HepG2 (cell line): ENCODE results near the gene DCAKD. TPM values are rescaled to one million over a fixed set of nuclear protein-coding genes. Genes with fewer than 3 reads are reported as not detected.
A peak's percentile ranks its signal among the peaks of the same experiment; 100 is the strongest.

Experiments
- HNRNPK ChIP-seq: fragments of 200-400 bp; formaldehyde crosslinking; IDR thresholded peaks from 2 replicates; pipeline ENCODE4 v1.6.1; 2018; ENCODE audit warnings: low read length, low read depth, moderate library complexity, mild to moderate bottlenecking; ENCODE audit not compliant: poor library complexity, severe bottlenecking
- KLF6 ChIP-seq: IDR thresholded peaks from 2 replicates; pipeline ENCODE4 v1.8.0; 2016; ENCODE audit warnings: missing biosample characterization, missing genetic modification reagents
- NFRKB ChIP-seq: fragments of 450-650 bp; IDR thresholded peaks from 2 replicates; pipeline ENCODE4 v1.6.1; 2017
- NR1H2 ChIP-seq: sonication (generic); formaldehyde crosslinking; IDR thresholded peaks from 2 replicates; pipeline ENCODE4 v1.8.1; 2022; ENCODE audit warnings: low read depth, missing genetic modification reagents, borderline replicate concordance
- SP1 ChIP-seq, 2 experiments: fragments of 450-650 bp in 1 of 2; sonication (generic) in 1 of 2; formaldehyde crosslinking in 1 of 2; IDR thresholded peaks; 2 replicates each; pipeline versions ENCODE4 v1.4.0 to v1.6.1; 2016 to 2020; ENCODE audit warnings: missing genetic modification reagents in 1 of 2
- ZEB1 ChIP-seq: IDR thresholded peaks from 2 replicates; pipeline ENCODE4 v1.6.1; 2012; ENCODE audit warnings: mild to moderate bottlenecking, low read depth, inconsistent platforms; ENCODE audit not compliant: insufficient replicate concordance
- ZNF17 ChIP-seq: sonication (generic); formaldehyde crosslinking; IDR thresholded peaks from 2 replicates; pipeline ENCODE4 v1.5.0; 2020; ENCODE audit warnings: mild to moderate bottlenecking, missing genetic modification reagents
- ZNF737 ChIP-seq: sonication (generic); formaldehyde crosslinking; IDR thresholded peaks from 2 replicates; pipeline ENCODE4 v1.5.0; 2020; ENCODE audit warnings: missing genetic modification reagents, mild to moderate bottlenecking, borderline replicate concordance
- ZNF766 ChIP-seq: sonication (generic); formaldehyde crosslinking; IDR thresholded peaks from 2 replicates; pipeline ENCODE4 v1.5.0; 2020; ENCODE audit warnings: missing genetic modification reagents, borderline replicate concordance
- ZNF83 ChIP-seq: sonication (generic); formaldehyde crosslinking; IDR thresholded peaks from 2 replicates; pipeline ENCODE4 v1.4.0; 2020; ENCODE audit warnings: missing genetic modification reagents, mild to moderate bottlenecking, borderline replicate concordance
- ZSCAN30 ChIP-seq: sonication (generic); formaldehyde crosslinking; IDR thresholded peaks from 2 replicates; pipeline ENCODE4 v1.5.0; 2020; ENCODE audit warnings: mild to moderate bottlenecking, missing genetic modification reagents
- polyA plus RNA-seq, 8 experiments: library from polyadenylated mRNA; depleted of rRNA in 3 of 8; stranded (reverse) in 7 of 8; unstranded in 1 of 8; fragments of >200 nt; fragmentation: Illumina TruSeq in 4 of 8; extraction: Trizol in 4 of 8; gene quantifications; 2 replicates each; pipeline versions ENCODE4 v1.2.1 to v1.2.3, GENCODE V29; 2011 to 2016; ENCODE audit warnings: low read depth in 4 of 8, missing spikeins in 1 of 8, mixed read lengths in 1 of 8; ENCODE audit not compliant: insufficient read depth in 1 of 8
- total RNA-seq, 5 experiments: library from RNA; depleted of rRNA; stranded (reverse); fragments of >200 nt; fragmentation: Illumina TruSeq; extraction: Trizol; gene quantifications; 2 replicates each; pipeline ENCODE4 v1.2.3, GENCODE V29; 2016; ENCODE audit warnings: low read depth in 1 of 5
- TF ChIP-seq, protein P1 (sequence below): sonication (generic); formaldehyde crosslinking; IDR thresholded peaks from 2 replicates; pipeline ENCODE4 v1.8.0; 2023; ENCODE audit warnings: mild to moderate bottlenecking, missing genetic modification reagents
- TF ChIP-seq, protein P2 (sequence below): sonication (generic); formaldehyde crosslinking; IDR thresholded peaks from 2 replicates; pipeline ENCODE4 v1.8.0; 2022; ENCODE audit warnings: mild to moderate bottlenecking, missing genetic modification reagents, moderate library complexity
- TF ChIP-seq, protein P3 (sequence below): sonication (generic); formaldehyde crosslinking; IDR thresholded peaks from 2 replicates; pipeline ENCODE4 v1.8.0; 2022; ENCODE audit warnings: missing genetic modification reagents, mild to moderate bottlenecking, inconsistent platforms, borderline replicate concordance
- TF ChIP-seq, protein P4 (sequence below): sonication (generic); formaldehyde crosslinking; IDR thresholded peaks from 2 replicates; pipeline ENCODE4 v1.4.0; 2020; ENCODE audit warnings: mild to moderate bottlenecking, missing genetic modification reagents
- TF ChIP-seq, protein P5 (sequence below): sonication (generic); formaldehyde crosslinking; IDR thresholded peaks from 2 replicates; pipeline ENCODE4 v1.4.0; 2020; ENCODE audit warnings: missing genetic modification reagents, low read depth, mild to moderate bottlenecking, borderline replicate concordance

DCAKD gene
- total and polyA plus RNA-seq, 2 of the 13 experiments (the other 11 are each of a cell fraction or from before 2014, with no cell fraction given) = 25.9 to 29.2 TPM

DNA sequence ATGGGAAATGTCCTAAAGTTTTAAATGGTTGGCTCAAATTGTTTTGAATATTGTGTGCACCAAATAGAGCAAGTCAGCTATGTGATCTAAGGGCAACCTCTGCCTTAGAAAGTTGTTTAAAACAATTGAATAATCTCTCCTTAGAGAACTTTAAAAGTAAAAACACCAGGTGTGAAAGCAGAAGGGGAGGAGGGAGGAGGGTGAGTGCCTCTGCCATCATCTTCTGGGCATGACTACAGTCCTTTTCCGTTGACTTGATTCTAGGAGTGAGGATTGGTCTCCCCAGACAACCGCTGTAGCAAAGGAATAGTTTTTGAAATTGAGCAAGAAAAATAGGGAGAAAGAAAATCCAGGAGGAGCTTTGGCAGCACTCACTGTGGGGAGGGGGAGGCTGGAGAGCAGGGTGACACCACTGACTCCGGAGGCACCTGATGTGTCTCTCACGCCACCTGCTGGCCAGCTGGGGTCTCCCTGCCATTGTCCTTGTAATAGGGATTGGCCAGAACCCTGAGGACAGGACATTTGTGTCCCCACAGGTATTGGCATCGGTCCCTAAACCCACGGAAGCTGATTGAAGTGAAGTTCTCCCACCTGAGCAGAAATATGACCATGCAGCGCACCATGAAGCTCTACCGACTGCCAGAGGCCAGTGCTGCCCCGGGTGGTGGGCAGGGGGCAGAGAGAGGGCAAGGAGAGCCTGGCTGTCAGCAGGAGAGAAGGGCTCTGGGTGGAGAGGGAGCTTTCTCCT, 47.6 kb upstream of the DCAKD start (continued):
- TF ChIP-seq, protein P1, sequence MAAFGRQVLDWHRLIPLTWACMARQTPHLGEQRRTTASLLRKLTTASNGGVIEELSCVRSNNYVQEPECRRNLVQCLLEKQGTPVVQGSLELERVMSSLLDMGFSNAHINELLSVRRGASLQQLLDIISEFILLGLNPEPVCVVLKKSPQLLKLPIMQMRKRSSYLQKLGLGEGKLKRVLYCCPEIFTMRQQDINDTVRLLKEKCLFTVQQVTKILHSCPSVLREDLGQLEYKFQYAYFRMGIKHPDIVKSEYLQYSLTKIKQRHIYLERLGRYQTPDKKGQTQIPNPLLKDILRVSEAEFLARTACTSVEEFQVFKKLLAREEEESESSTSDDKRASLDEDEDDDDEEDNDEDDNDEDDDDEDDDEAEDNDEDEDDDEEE (CRISPR knock-in tag) = no peak
- TF ChIP-seq ZEB1 (no peak), ZNF17 (CRISPR knock-in tag) (no peak), NFRKB (no peak), KLF6 (CRISPR knock-in tag) (no peak), NR1H2 (CRISPR knock-in tag) (no peak), ZNF83 (CRISPR knock-in tag) (no peak), SP1 (IDR thresholded peaks at IDR 0.05) (no peak), SP1 (CRISPR knock-in tag; IDR thresholded peaks at IDR 0.05) (no peak), ZNF737 (CRISPR knock-in tag) (no peak), ZNF766 (CRISPR knock-in tag) (no peak), ZSCAN30 (CRISPR knock-in tag) (no peak), HNRNPK (no peak)
- TF ChIP-seq, protein P2, sequence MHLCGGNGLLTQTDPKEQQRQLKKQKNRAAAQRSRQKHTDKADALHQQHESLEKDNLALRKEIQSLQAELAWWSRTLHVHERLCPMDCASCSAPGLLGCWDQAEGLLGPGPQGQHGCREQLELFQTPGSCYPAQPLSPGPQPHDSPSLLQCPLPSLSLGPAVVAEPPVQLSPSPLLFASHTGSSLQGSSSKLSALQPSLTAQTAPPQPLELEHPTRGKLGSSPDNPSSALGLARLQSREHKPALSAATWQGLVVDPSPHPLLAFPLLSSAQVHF (CRISPR knock-in tag) = no peak
- TF ChIP-seq, protein P3, sequence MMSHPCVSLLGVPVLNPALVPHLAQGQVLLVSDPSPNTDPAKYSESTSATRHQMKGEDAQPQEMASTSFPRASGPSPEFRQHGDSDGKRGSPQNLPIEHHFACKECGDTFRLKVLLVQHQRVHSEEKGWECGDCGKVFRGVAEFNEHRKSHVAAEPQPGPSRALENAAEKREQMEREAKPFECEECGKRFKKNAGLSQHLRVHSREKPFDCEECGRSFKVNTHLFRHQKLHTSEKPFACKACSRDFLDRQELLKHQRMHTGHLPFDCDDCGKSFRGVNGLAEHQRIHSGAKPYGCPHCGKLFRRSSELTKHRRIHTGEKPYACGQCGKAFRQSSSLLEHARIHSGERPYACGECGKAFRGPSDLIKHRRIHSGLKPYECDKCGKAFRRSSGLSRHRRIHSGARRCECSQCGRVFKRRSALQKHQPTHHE (CRISPR knock-in tag) = no peak
- TF ChIP-seq, protein P4, sequence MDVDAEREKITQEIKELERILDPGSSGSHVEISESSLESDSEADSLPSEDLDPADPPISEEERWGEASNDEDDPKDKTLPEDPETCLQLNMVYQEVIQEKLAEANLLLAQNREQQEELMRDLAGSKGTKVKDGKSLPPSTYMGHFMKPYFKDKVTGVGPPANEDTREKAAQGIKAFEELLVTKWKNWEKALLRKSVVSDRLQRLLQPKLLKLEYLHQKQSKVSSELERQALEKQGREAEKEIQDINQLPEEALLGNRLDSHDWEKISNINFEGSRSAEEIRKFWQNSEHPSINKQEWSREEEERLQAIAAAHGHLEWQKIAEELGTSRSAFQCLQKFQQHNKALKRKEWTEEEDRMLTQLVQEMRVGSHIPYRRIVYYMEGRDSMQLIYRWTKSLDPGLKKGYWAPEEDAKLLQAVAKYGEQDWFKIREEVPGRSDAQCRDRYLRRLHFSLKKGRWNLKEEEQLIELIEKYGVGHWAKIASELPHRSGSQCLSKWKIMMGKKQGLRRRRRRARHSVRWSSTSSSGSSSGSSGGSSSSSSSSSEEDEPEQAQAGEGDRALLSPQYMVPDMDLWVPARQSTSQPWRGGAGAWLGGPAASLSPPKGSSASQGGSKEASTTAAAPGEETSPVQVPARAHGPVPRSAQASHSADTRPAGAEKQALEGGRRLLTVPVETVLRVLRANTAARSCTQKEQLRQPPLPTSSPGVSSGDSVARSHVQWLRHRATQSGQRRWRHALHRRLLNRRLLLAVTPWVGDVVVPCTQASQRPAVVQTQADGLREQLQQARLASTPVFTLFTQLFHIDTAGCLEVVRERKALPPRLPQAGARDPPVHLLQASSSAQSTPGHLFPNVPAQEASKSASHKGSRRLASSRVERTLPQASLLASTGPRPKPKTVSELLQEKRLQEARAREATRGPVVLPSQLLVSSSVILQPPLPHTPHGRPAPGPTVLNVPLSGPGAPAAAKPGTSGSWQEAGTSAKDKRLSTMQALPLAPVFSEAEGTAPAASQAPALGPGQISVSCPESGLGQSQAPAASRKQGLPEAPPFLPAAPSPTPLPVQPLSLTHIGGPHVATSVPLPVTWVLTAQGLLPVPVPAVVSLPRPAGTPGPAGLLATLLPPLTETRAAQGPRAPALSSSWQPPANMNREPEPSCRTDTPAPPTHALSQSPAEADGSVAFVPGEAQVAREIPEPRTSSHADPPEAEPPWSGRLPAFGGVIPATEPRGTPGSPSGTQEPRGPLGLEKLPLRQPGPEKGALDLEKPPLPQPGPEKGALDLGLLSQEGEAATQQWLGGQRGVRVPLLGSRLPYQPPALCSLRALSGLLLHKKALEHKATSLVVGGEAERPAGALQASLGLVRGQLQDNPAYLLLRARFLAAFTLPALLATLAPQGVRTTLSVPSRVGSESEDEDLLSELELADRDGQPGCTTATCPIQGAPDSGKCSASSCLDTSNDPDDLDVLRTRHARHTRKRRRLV (CRISPR knock-in tag) = no peak
- TF ChIP-seq, protein P5, sequence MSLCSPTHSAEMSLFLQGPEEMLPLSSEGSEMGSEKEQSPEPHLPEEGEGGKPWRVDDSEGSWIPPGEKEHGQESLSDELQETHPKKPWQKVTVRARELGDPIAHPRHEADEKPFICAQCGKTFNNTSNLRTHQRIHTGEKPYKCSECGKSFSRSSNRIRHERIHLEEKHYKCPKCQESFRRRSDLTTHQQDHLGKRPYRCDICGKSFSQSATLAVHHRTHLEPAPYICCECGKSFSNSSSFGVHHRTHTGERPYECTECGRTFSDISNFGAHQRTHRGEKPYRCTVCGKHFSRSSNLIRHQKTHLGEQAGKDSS = 0 out of 2 replicates have a peak, but pooled peaks have one; percentile 77
